HG03039 (cell line): ENCODE data around the gene MIXL1.
"Not testable (repeated sequence)": the region's sequence is repeated elsewhere in the genome, so short reads cannot be mapped to it uniquely, and the experiment has no call there.

Source experiments
- ATAC-seq: cut with Tn5 transposase; IDR thresholded peaks from one replicate; pipeline ENCODE4 v1.9.1; 2021; ENCODE audit warnings: mild to moderate bottlenecking, moderate library complexity; ENCODE audit not compliant: unreplicated experiment

The MIXL1 gene

GRCh38 chr1:226212545-226212944 is 10.9 kb upstream of the MIXL1 start:
- no peak for ATAC-seq

GRCh38 chr1:226215239-226215638 is 8.2 kb upstream of the MIXL1 start:
- no peak for ATAC-seq

- no peak for ATAC-seq
Observed at GRCh38 chr1:226216056-226216455, 7.4 kb upstream of the MIXL1 start.

GRCh38 chr1:226217273-226217672 is 6.2 kb upstream of the MIXL1 start:
- ATAC-seq: no peak

- no peak for ATAC-seq
Observed at GRCh38 chr1:226220473-226221189, 2.8 kb upstream of the MIXL1 start.

GRCh38 chr1:226222686-226223085 is 778 bp upstream of the MIXL1 start:
- ATAC-seq: no peak

GRCh38 chr1:226223786-226224244 is 351 bp downstream of the MIXL1 start:
- peak; percentile 59 for ATAC-seq

GRCh38 chr1:226226601-226227000 is 3.1 kb downstream of the MIXL1 start:
- no peak for ATAC-seq

- ATAC-seq: no peak
Observed at GRCh38 chr1:226233293-226233692, 9.8 kb downstream of the MIXL1 start.

- no peak for ATAC-seq
Observed at GRCh38 chr1:226233806-226234205, 10.3 kb downstream of the MIXL1 start.

- ATAC-seq: no peak
Observed at GRCh38 chr1:226236826-226237225, 13.4 kb downstream of the MIXL1 start.

GRCh38 chr1:226239421-226239820 is 16.0 kb downstream of the MIXL1 start:
- ATAC-seq: no peak

GRCh38 chr1:226248091-226248490 is 24.6 kb downstream of the MIXL1 start:
- no peak for ATAC-seq

GRCh38 chr1:226248796-226249195 is 25.3 kb downstream of the MIXL1 start:
- no peak for ATAC-seq

- ATAC-seq: no peak
Observed at GRCh38 chr1:226250511-226250910, 27.0 kb downstream of the MIXL1 start.

GRCh38 chr1:226252841-226253240 is 29.4 kb downstream of the MIXL1 start:
- not testable (repeated sequence) for ATAC-seq

GRCh38 chr1:226253933-226254332 is 30.5 kb downstream of the MIXL1 start:
- ATAC-seq: no peak

GRCh38 chr1:226255380-226255779 is 31.9 kb downstream of the MIXL1 start:
- no peak for ATAC-seq

GRCh38 chr1:226261818-226262217 is 38.4 kb downstream of the MIXL1 start:
- no peak for ATAC-seq

- no peak for ATAC-seq
Observed at GRCh38 chr1:226268421-226269124, 45.1 kb downstream of the MIXL1 start.

- ATAC-seq: not testable (repeated sequence)
Observed at GRCh38 chr1:226272233-226272902, 48.9 kb downstream of the MIXL1 start.

- ATAC-seq: no peak
Observed at GRCh38 chr1:226274138-226274537, 50.7 kb downstream of the MIXL1 start.
